ENCODE results near the gene FICD.
A peak's percentile ranks its signal among the peaks of the same experiment; 100 is the strongest.
"Not testable (repeated sequence)": the region's sequence is repeated elsewhere in the genome, so short reads cannot be mapped to it uniquely, and the experiment has no call there.

Gene FICD

GRCh38 chr12:108514973-108515814 is at the start of gene FICD:
TSS of gene FICD (plus strand) at chr12:108515277. CDS start at chr12:108516973, 1,696 bp downstream.
- DNase-seq (ENCODE audit: low spot score): peak; percentile 99

- no peak for DNase-seq (ENCODE audit: low spot score)
Measured at GRCh38 chr12:108465417-108465816, 49.7 kb upstream of the FICD start.

GRCh38 chr12:108468196-108468968 is 46.7 kb upstream of the FICD start:
- DNase-seq (ENCODE audit: low spot score): peak; percentile 54

GRCh38 chr12:108473400-108474055 is 41.5 kb upstream of the FICD start:
- DNase-seq (ENCODE audit: low spot score): no peak

GRCh38 chr12:108475396-108475795 is 39.7 kb upstream of the FICD start:
- DNase-seq (ENCODE audit: low spot score): no peak

GRCh38 chr12:108477055-108477880 is 37.8 kb upstream of the FICD start:
- no peak for DNase-seq (ENCODE audit: low spot score)

GRCh38 chr12:108477881-108478259 is 37.2 kb upstream of the FICD start:
- DNase-seq (ENCODE audit: low spot score): no peak

- no peak for DNase-seq (ENCODE audit: low spot score)
Measured at GRCh38 chr12:108478611-108479206, 36.4 kb upstream of the FICD start.

- DNase-seq (ENCODE audit: low spot score): no peak
Measured at GRCh38 chr12:108479364-108480070, 35.6 kb upstream of the FICD start.

GRCh38 chr12:108482717-108483212 is 32.3 kb upstream of the FICD start:
- DNase-seq (ENCODE audit: low spot score): no peak

GRCh38 chr12:108483213-108484059 is 31.6 kb upstream of the FICD start:
- DNase-seq (ENCODE audit: low spot score): no peak

GRCh38 chr12:108484431-108484830 is 30.6 kb upstream of the FICD start:
- DNase-seq (ENCODE audit: low spot score): no peak

- no peak for DNase-seq (ENCODE audit: low spot score)
Measured at GRCh38 chr12:108484845-108485244, 30.2 kb upstream of the FICD start.

- DNase-seq (ENCODE audit: low spot score): not testable (repeated sequence)
Measured at GRCh38 chr12:108485371-108485770, 29.7 kb upstream of the FICD start.

- not testable (repeated sequence) for DNase-seq (ENCODE audit: low spot score)
Measured at GRCh38 chr12:108487029-108487428, 28.0 kb upstream of the FICD start.

- DNase-seq (ENCODE audit: low spot score): no peak
Measured at GRCh38 chr12:108491256-108491655, 23.8 kb upstream of the FICD start.

- DNase-seq (ENCODE audit: low spot score): peak; percentile 31
Measured at GRCh38 chr12:108495054-108495453, 20.0 kb upstream of the FICD start.

GRCh38 chr12:108495823-108496579 is 19.1 kb upstream of the FICD start:
- DNase-seq (ENCODE audit: low spot score): no peak

- no peak for DNase-seq (ENCODE audit: low spot score)
Measured at GRCh38 chr12:108498136-108498535, 16.9 kb upstream of the FICD start.
